H1 (cell line): ENCODE measurements around the gene PIK3C2G. TPM values are rescaled to one million over a fixed set of nuclear protein-coding genes. Genes with fewer than 3 reads are reported as not detected.

Experiments used
- CTCF ChIA-PET: fragments of 300-600 bp; sonication (Branson Sonifier 250); formaldehyde crosslinking; loops from one replicate; lab custom pipeline; 2021; ENCODE audit not compliant: partially characterized antibody; lab: Charles Lee
- POLR2A ChIA-PET: fragments of 300-600 bp; sonication (Branson Sonifier 250); formaldehyde crosslinking; loops from one replicate; lab custom pipeline; 2021; ENCODE audit warnings: inconsistent platforms; ENCODE audit not compliant: partially characterized antibody; lab: Charles Lee
- DNase-seq, 2 experiments: peaks; one replicate each; pipeline versions ENCODE4 v3.0.0 to v3.0.0-alpha.2; 2010 to 2022; ENCODE audit warnings: low spot score in 2 of 2, low read depth in 1 of 2, mixed read lengths in 1 of 2
- FAIRE-seq: peaks from 2 replicates; lab custom pipeline; 2011; peaks lifted over from hg19 to GRCh38; lab: Jason Lieb, UNC
- H2AFZ ChIP-seq: 2 replicates; pipeline ENCODE4 v1.8.1; 2012; ENCODE audit warnings: low read length, inconsistent platforms
- H2AK5ac ChIP-seq: 2 replicates; pipeline ENCODE4 v1.6.1; 2013; ENCODE audit warnings: low read depth, low read length
- H2BK120ac ChIP-seq: replicated peaks from 2 replicates; pipeline ENCODE3; 2013; ENCODE audit warnings: low read depth, low read length, inconsistent platforms
- H2BK12ac ChIP-seq: 2 replicates; pipeline ENCODE4 v1.6.1; 2013; ENCODE audit warnings: low read depth, low read length
- H2BK15ac ChIP-seq: 2 replicates; pipeline ENCODE4 v1.6.1; 2013; ENCODE audit warnings: low read length
- H2BK20ac ChIP-seq: 2 replicates; pipeline ENCODE4 v1.6.1; 2013; ENCODE audit warnings: low read length
- H2BK5ac ChIP-seq: 2 replicates; pipeline ENCODE4 v1.6.1; 2013; ENCODE audit warnings: low read depth, low read length
- H3K14ac ChIP-seq: 2 replicates; pipeline ENCODE4 v1.6.1; 2013; ENCODE audit warnings: inconsistent platforms; ENCODE audit not compliant: insufficient read length
- H3K18ac ChIP-seq: 2 replicates; pipeline ENCODE4 v1.6.1; 2013; ENCODE audit warnings: low read length; ENCODE audit errors: extremely low read depth
- H3K23ac ChIP-seq: 2 replicates; pipeline ENCODE4 v1.6.1; 2013; ENCODE audit warnings: inconsistent platforms; ENCODE audit not compliant: insufficient read length
- H3K23me2 ChIP-seq: 2 replicates; pipeline ENCODE4 v1.6.1; 2013; ENCODE audit warnings: low read depth, low read length
- H3K27ac ChIP-seq: 2 replicates; pipeline ENCODE4 v1.6.1; 2011; ENCODE audit warnings: low read depth, low read length, inconsistent platforms
- H3K27me3 ChIP-seq, 4 experiments: replicated peaks in 1 of 4; 1 replicate in 1 of 4; 2 replicates in 3 of 4; pipeline versions ENCODE4 v1.6.1 to v1.8.1; 2011 to 2013; ENCODE audit warnings: low read length in 3 of 4, mild to moderate bottlenecking in 3 of 4, inconsistent platforms in 2 of 4, mixed read lengths in 2 of 4, moderate library complexity in 1 of 4; ENCODE audit not compliant: control insufficient read depth in 3 of 4, insufficient read depth in 3 of 4; ENCODE audit errors: extremely low read depth in 1 of 4
- H3K36me3 ChIP-seq, 4 experiments: 2 replicates each; pipeline versions ENCODE4 v1.6.1 to v1.8.1; 2011 to 2013; ENCODE audit warnings: mild to moderate bottlenecking in 4 of 4, low read length in 3 of 4, moderate library complexity in 2 of 4, control low read depth in 1 of 4, inconsistent platforms in 1 of 4; ENCODE audit not compliant: insufficient read depth in 4 of 4, control insufficient read depth in 2 of 4
- H3K4ac ChIP-seq: replicated peaks from 2 replicates; pipeline ENCODE3; 2013; ENCODE audit warnings: low read length, low read depth, mixed read lengths, inconsistent platforms; ENCODE audit not compliant: insufficient read length
- H3K4me1 ChIP-seq, 4 experiments: replicated peaks in 1 of 4; 1 replicate in 1 of 4; 2 replicates in 3 of 4; pipeline versions ENCODE4 v1.6.1 to v1.8.1; 2011 to 2013; ENCODE audit warnings: low read length in 3 of 4, inconsistent platforms in 2 of 4, mixed read lengths in 1 of 4; ENCODE audit not compliant: insufficient read depth in 4 of 4, control insufficient read depth in 3 of 4
- H3K4me2 ChIP-seq, 2 experiments: 2 replicates each; pipeline versions ENCODE4 v1.6.1 to v1.8.1; 2011 to 2013; ENCODE audit warnings: low read depth in 2 of 2, low read length in 2 of 2, control low read depth in 1 of 2, inconsistent platforms in 1 of 2, mild to moderate bottlenecking in 1 of 2; ENCODE audit not compliant: insufficient read depth in 1 of 2
- H3K4me3 ChIP-seq, 4 experiments: fragments of 200-600, 300-600 bp in 1 of 4; sonication (generic), shearing (Covaris generic), sonication (Bioruptor Twin) in 1 of 4; 2 replicates each; pipeline versions ENCODE4 v1.5.1 to v1.8.1; 2011 to 2016; ENCODE audit warnings: low read length in 4 of 4, low read depth in 3 of 4, control low read depth in 2 of 4, inconsistent platforms in 2 of 4, mild to moderate bottlenecking in 2 of 4, mixed read lengths in 1 of 4, moderate library complexity in 1 of 4; ENCODE audit not compliant: insufficient read depth in 2 of 4; ENCODE audit errors: extremely low read depth in 1 of 4
- H3K56ac ChIP-seq: replicated peaks from 2 replicates; pipeline ENCODE3; 2013; ENCODE audit warnings: low read depth, mild to moderate bottlenecking, mixed read lengths, low read length, inconsistent platforms; ENCODE audit not compliant: insufficient read length
- H3K79me1 ChIP-seq: 2 replicates; pipeline ENCODE4 v1.6.1; 2013; ENCODE audit warnings: low read depth, low read length, control low read depth
- H3K79me2 ChIP-seq, 2 experiments: 2 replicates each; pipeline versions ENCODE4 v1.6.1 to v1.8.1; 2012 to 2013; ENCODE audit warnings: low read length in 2 of 2, mild to moderate bottlenecking in 2 of 2, inconsistent platforms in 1 of 2; ENCODE audit not compliant: insufficient read depth in 2 of 2, control insufficient read depth in 1 of 2
- H3K9ac ChIP-seq, 4 experiments: replicated peaks in 1 of 4; 1 replicate in 1 of 4; 2 replicates in 3 of 4; pipeline versions ENCODE4 v1.6.1 to v1.8.1; 2011 to 2013; ENCODE audit warnings: low read depth in 3 of 4, low read length in 3 of 4, control low read depth in 2 of 4, mild to moderate bottlenecking in 2 of 4, moderate library complexity in 2 of 4, inconsistent platforms in 1 of 4; ENCODE audit errors: extremely low read depth in 1 of 4
- H3K9me3 ChIP-seq, 2 experiments: 2 replicates each; pipeline versions ENCODE4 v1.6.1 to v1.8.1; 2012 to 2013; ENCODE audit warnings: mild to moderate bottlenecking in 2 of 2, moderate library complexity in 2 of 2, control low read depth in 1 of 2, inconsistent platforms in 1 of 2, low read depth in 1 of 2, low read length in 1 of 2, mixed read lengths in 1 of 2; ENCODE audit not compliant: insufficient read depth in 2 of 2
- H4K20me1 ChIP-seq, 2 experiments: replicated peaks in 1 of 2; 2 replicates each; pipeline versions ENCODE3 to v1.8.1; 2011 to 2013; ENCODE audit warnings: inconsistent platforms in 2 of 2, low read length in 2 of 2, mild to moderate bottlenecking in 1 of 2; ENCODE audit not compliant: insufficient read depth in 2 of 2, control insufficient read depth in 1 of 2
- H4K5ac ChIP-seq: 2 replicates; pipeline ENCODE4 v1.6.1; 2013; ENCODE audit warnings: low read length, low read depth, mixed read lengths, inconsistent platforms; ENCODE audit not compliant: insufficient read length
- H4K8ac ChIP-seq: 2 replicates; pipeline ENCODE4 v1.8.0; 2013; ENCODE audit warnings: mild to moderate bottlenecking, moderate library complexity, low read length, inconsistent platforms; ENCODE audit not compliant: insufficient read depth; ENCODE audit errors: extremely low read depth
- H4K91ac ChIP-seq: replicated peaks from 2 replicates; pipeline ENCODE3; 2013; ENCODE audit warnings: low read length, mixed read lengths, inconsistent platforms; ENCODE audit not compliant: insufficient read length
- BCL11A ChIP-seq, 2 experiments: IDR thresholded peaks; one replicate each; pipeline ENCODE4 v1.6.1; 2011; ENCODE audit warnings: low read depth in 2 of 2, low read length in 2 of 2, mild to moderate bottlenecking in 2 of 2
- EP300 ChIP-seq, 2 experiments: IDR thresholded peaks; 1 replicate in 1 of 2; 2 replicates in 1 of 2; pipeline ENCODE4 v1.6.1; 2011 to 2012; ENCODE audit warnings: low read depth in 2 of 2, low read length in 2 of 2, mild to moderate bottlenecking in 2 of 2, borderline replicate concordance in 1 of 2, inconsistent platforms in 1 of 2, moderate library complexity in 1 of 2
- FOSL1 ChIP-seq: IDR thresholded peaks from 2 replicates; pipeline ENCODE4 v1.6.1; 2011; ENCODE audit warnings: mild to moderate bottlenecking, low read depth, low read length, moderate library complexity; ENCODE audit not compliant: insufficient read depth
- GTF2F1 ChIP-seq: IDR thresholded peaks from 2 replicates; pipeline ENCODE4 v1.6.1; 2012; ENCODE audit warnings: low read depth, low read length, improper control_type of control experiment, borderline replicate concordance
- POU5F1 ChIP-seq: IDR thresholded peaks from 2 replicates; pipeline ENCODE4 v1.6.1; 2011; ENCODE audit warnings: low read depth, mild to moderate bottlenecking, low read length, moderate library complexity
- polyA plus RNA-seq, 7 experiments: library from polyadenylated mRNA; depleted of rRNA in 3 of 7; stranded (reverse) in 5 of 7; unstranded in 2 of 7; fragments of >200 nt in 5 of 7; fragments of 200-250 nt in 2 of 7; gene quantifications; 1 replicate in 5 of 7; 2 replicates in 1 of 7; 4 replicates in 1 of 7; pipeline versions ENCODE4 v1.2.1 to v1.2.3, GENCODE V29; 2011 to 2013; ENCODE audit warnings: missing spikeins in 2 of 7, mixed read lengths in 2 of 7
- total RNA-seq: library from RNA; stranded (reverse); fragmentation: NEBNext Ultra II Directional; extraction: Animal tissue kit (Norgen Biotek cat#: 25700); gene quantifications from 2 replicates; pipeline ENCODE4 v1.2.1, GENCODE V29; 2021
- TF ChIP-seq, protein P1 (sequence below), 3 experiments: IDR thresholded peaks; 1 replicate in 2 of 3; 2 replicates in 1 of 3; pipeline versions ENCODE4 v1.5.1 to v1.6.1; 2011; ENCODE audit warnings: low read length in 3 of 3, mild to moderate bottlenecking in 3 of 3, inconsistent platforms in 2 of 3, low read depth in 1 of 3, moderate library complexity in 1 of 3; ENCODE audit not compliant: insufficient read depth in 1 of 3; ENCODE audit errors: control extremely low read depth in 1 of 3
- TF ChIP-seq, protein P2 (sequence below): IDR thresholded peaks from 2 replicates; pipeline ENCODE4 v1.6.1; 2012; ENCODE audit warnings: inconsistent platforms

The PIK3C2G gene
- total and polyA plus RNA-seq, 2 of the 8 experiments (the other 6 are each of a cell fraction or from before 2014, with no cell fraction given), result not detected

DNA sequence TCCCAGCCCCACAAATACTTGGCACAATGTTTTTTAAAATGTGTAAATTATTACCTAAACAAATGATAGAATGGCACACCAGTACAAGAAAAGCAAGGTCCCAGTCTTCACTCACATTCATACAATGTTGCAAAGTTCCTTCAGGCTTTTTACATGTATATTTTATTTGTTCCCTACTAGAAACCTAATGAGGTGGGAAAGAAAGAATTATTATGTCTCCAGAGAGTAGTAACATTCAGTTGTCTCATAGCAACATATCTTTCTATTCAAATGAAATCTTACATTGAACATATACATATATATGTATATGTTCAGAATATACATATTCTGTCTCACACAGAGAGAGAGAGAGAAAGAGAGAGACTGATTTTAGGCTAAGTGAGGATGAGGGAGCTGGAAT lies 391.3 kb downstream of the PIK3C2G start:
- Histone ChIP-seq H2BK5ac (no peak overlapping the region), H3K14ac (no peak overlapping the region), H3K4me3 (no peak overlapping the region), H3K4ac (no peak overlapping the region), H2BK15ac (no peak overlapping the region), H3K36me3 (no peaks in the 10 kb centered on the region), H3K27me3 (no peaks in the 10 kb centered on the region)
- CTCF ChIA-PET, result no interaction called here
- TF ChIP-seq, protein P1, sequence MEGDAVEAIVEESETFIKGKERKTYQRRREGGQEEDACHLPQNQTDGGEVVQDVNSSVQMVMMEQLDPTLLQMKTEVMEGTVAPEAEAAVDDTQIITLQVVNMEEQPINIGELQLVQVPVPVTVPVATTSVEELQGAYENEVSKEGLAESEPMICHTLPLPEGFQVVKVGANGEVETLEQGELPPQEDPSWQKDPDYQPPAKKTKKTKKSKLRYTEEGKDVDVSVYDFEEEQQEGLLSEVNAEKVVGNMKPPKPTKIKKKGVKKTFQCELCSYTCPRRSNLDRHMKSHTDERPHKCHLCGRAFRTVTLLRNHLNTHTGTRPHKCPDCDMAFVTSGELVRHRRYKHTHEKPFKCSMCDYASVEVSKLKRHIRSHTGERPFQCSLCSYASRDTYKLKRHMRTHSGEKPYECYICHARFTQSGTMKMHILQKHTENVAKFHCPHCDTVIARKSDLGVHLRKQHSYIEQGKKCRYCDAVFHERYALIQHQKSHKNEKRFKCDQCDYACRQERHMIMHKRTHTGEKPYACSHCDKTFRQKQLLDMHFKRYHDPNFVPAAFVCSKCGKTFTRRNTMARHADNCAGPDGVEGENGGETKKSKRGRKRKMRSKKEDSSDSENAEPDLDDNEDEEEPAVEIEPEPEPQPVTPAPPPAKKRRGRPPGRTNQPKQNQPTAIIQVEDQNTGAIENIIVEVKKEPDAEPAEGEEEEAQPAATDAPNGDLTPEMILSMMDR (IDR thresholded peaks at IDR 0.05; ENCODE audit: control extremely low read depth in 1 of 3, insufficient read depth in 1 of 3, low read depth in 1 of 3, low read length in 3 of 3), result no peak
- TF ChIP-seq FOSL1, result no peak
- TF ChIP-seq, protein P2, sequence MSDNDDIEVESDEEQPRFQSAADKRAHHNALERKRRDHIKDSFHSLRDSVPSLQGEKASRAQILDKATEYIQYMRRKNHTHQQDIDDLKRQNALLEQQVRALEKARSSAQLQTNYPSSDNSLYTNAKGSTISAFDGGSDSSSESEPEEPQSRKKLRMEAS, result no peak
- no peak for TF ChIP-seq GTF2F1
- TF ChIP-seq BCL11A (IDR thresholded peaks at IDR 0.05; ENCODE audit: low read depth in 2 of 2, low read length in 2 of 2), result no peak
- TF ChIP-seq EP300 (IDR thresholded peaks at IDR 0.05; ENCODE audit: borderline replicate concordance in 1 of 2, low read depth in 2 of 2, low read length in 2 of 2), result no peak
- TF ChIP-seq POU5F1, result no peak
- TF ChIP-seq, all 59 proteins: peak for 0
- Histone ChIP-seq H3K9ac (no peak overlapping the region), H3K4me2 (no peak overlapping the region), H3K79me1 (no peaks in the 10 kb centered on the region), H3K9me3 (no peaks in the 10 kb centered on the region), H3K56ac (no peak overlapping the region), H3K23ac (no peak overlapping the region), H2BK12ac (no peak overlapping the region), H4K20me1 (no peaks in the 10 kb centered on the region), H2BK20ac (no peak overlapping the region), H4K91ac (no peak overlapping the region), H2BK120ac (no peak overlapping the region), H2AFZ (no peak overlapping the region), H3K4me1 (no peaks in the 10 kb centered on the region), H3K23me2 (no peaks in the 10 kb centered on the region), H3K27ac (no peak overlapping the region), H2AK5ac (no peak overlapping the region), H4K5ac (no peak overlapping the region), H4K8ac (no peak overlapping the region), H3K18ac (no peak overlapping the region), H3K79me2 (no peaks in the 10 kb centered on the region)
- no peak for DNase-seq
- FAIRE-seq, result no peak
- POLR2A ChIA-PET, result no interaction called here
